ENCODE results near the gene APOBEC3F.
"Not testable (repeated sequence)": the region's sequence is repeated elsewhere in the genome, so short reads cannot be mapped to it uniquely, and the experiment has no call there.

The APOBEC3F gene

DNA sequence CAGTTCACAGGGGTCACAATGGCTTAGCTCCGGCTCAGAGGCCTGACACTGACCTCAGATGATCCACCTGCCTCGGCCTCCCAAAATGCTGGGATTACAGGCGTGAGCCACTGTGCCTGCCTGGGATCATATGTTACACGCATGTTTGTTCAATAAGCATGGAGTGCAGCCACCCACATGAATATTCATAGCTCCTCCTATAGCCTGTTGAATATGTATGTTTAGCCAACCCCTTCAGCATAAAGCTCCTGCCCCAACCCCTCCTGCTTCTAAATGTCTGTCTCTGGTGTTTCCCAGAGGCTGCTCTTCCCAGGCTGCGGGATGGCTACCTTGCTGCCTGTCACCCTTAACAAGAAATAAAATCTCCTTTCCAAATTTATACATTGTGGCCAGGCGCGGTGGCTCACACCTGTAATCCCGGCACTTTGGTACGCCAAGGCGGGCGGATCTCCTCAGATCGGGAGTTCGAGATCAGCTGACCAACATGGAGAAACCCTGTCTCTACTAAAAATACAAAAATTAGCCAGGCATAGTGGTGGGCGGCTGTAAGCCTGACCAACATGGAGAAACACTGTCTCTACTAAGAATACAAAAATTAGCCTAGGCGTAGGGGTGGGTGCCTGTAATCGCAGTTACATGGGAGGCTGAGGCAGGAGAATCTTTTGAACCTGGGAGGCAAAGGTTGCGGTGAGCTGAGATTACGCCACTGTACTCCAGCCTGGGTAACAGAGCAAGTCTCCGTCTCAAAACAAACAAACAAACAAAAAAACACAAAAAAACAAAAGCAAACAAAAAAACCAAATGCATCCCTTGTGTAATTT, 1.1 kb upstream of the APOBEC3F start:
- no peak for DNase-seq (ENCODE audit: low read depth)
- no peak for TF ChIP-seq CTCF (IDR thresholded peaks at IDR 0.05; ENCODE audit: low read depth, low read length)
- TF ChIP-seq, protein P1, sequence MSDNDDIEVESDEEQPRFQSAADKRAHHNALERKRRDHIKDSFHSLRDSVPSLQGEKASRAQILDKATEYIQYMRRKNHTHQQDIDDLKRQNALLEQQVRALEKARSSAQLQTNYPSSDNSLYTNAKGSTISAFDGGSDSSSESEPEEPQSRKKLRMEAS (IDR thresholded peaks at IDR 0.05; ENCODE audit: low read depth, low read length) = no peak
- TF ChIP-seq POLR2A (IDR thresholded peaks at IDR 0.05; ENCODE audit: extremely low read depth, insufficient read length) = no peak
- TF ChIP-seq MYC (IDR thresholded peaks at IDR 0.05; ENCODE audit: low read depth, low read length) = no peak
- no peak overlapping the region for H3K4me3 ChIP-seq (ENCODE audit: low read depth, low read length)

- DNase-seq (ENCODE audit: low read depth); H3K4me3 ChIP-seq (ENCODE audit: low read depth, low read length): not testable (repeated sequence)
Measured at GRCh38 chr22:39040155-39040537, 518 bp upstream of the APOBEC3F start.

DNA sequence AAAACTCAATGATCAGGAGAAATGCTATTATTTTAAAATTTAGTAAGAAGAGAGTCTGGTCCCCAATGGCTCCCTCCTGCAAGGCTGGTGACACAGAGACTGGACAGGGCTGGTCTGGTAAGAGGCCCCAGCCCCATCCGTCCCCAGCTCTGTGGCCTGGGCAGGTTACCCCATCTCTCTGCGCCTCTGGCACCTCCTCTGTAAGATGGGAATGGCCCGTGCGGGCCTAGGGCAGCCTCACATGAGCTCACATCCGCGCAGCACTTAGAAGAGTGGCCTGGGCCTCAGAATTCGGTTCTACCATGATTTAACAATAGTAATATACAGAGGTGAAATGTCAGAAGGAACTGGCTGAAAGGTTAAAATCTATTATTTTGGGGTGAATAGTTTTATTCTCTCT, 1.2 kb downstream of the APOBEC3F start:
- no peak overlapping the region for H3K4me3 ChIP-seq (ENCODE audit: low read depth, low read length)
- no peak for DNase-seq (ENCODE audit: low read depth)
- TF ChIP-seq MYC (IDR thresholded peaks at IDR 0.05; ENCODE audit: low read depth, low read length) (no peak), CTCF (IDR thresholded peaks at IDR 0.05; ENCODE audit: low read depth, low read length) (no peak), POLR2A (IDR thresholded peaks at IDR 0.05; ENCODE audit: extremely low read depth, insufficient read length) (no peak)
- TF ChIP-seq, protein P1 (IDR thresholded peaks at IDR 0.05; ENCODE audit: low read depth, low read length) = no peak

GRCh38 chr22:39043063-39043462, 2.4 kb downstream of the APOBEC3F start:
- H3K4me3 ChIP-seq (ENCODE audit: low read depth, low read length); DNase-seq (ENCODE audit: low read depth): not testable (repeated sequence)

DNA sequence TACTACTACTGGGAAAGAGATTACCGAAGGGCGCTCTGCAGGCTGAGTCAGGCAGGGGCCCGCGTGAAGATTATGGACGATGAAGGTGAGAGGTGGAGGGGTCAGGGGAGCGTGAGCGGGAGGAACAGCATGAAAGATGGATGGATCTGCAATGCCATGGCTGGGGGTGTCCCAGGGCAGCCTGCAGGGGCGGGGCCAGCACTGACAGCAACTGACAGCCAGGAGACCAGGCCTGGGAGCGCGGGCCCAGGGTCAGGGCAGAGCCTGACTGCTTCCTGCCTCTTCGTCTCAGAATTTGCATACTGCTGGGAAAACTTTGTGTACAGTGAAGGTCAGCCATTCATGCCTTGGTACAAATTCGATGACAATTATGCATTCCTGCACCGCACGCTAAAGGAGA, 4.5 kb downstream of the APOBEC3F start:
- not testable (repeated sequence) for H3K4me3 ChIP-seq (ENCODE audit: low read depth, low read length); DNase-seq (ENCODE audit: low read depth)

DNA sequence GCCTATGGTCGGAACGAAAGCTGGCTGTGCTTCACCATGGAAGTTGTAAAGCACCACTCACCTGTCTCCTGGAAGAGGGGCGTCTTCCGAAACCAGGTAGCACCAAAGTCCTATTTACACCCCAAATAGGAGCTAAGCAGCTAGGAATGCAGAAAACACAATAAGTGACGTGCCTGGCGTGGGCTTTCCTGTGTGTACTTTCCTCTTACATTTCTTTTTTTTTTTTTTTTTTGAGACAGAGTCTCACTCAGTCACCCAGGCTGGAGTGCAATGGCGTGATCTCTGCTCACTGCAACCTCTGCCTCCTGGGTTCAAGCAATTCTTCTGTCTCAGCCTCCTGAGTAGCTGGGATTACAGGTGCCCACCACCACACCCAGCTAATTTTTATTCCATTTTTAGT, 8.8 kb downstream of the APOBEC3F start:
- not testable (repeated sequence) for H3K4me3 ChIP-seq (ENCODE audit: low read depth, low read length); DNase-seq (ENCODE audit: low read depth)

- H3K4me3 ChIP-seq (ENCODE audit: low read depth, low read length); DNase-seq (ENCODE audit: low read depth): not testable (repeated sequence)
Measured at GRCh38 chr22:39051844-39052495, 11.3 kb downstream of the APOBEC3F start.

DNA sequence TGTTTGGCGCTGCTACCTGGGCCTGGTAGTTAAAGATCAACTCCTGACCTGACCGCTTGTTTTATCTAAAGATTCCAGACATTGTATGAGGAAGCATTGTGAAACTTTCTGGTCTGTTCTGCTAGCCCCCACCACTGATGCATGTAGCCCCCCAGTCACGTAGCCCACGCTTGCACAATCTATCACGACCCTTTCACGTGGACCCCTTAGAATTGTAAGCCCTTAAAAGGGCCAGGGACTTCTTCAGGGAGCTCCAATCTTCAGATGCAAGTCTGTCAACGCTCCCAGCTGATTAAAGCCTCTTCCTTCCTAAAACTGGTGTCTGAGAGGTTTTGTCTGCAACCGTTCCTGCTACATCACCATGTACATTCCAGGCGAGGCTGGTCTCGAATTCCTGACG, 15.0 kb downstream of the APOBEC3F start:
- no peak overlapping the region for H3K4me3 ChIP-seq (ENCODE audit: low read depth, low read length)
- no peak for TF ChIP-seq POLR2A (IDR thresholded peaks at IDR 0.05; ENCODE audit: extremely low read depth, insufficient read length)
- TF ChIP-seq, protein P1 (IDR thresholded peaks at IDR 0.05; ENCODE audit: low read depth, low read length) = no peak
- TF ChIP-seq CTCF (IDR thresholded peaks at IDR 0.05; ENCODE audit: low read depth, low read length) = no peak
- TF ChIP-seq MYC (IDR thresholded peaks at IDR 0.05; ENCODE audit: low read depth, low read length) = no peak
- no peak for DNase-seq (ENCODE audit: low read depth)

GRCh38 chr22:39061290-39061689, 20.6 kb downstream of the APOBEC3F start:
- not testable (repeated sequence) for DNase-seq (ENCODE audit: low read depth); H3K4me3 ChIP-seq (ENCODE audit: low read depth, low read length)

GRCh38 chr22:39061951-39062350, 21.3 kb downstream of the APOBEC3F start:
- not testable (repeated sequence) for DNase-seq (ENCODE audit: low read depth); H3K4me3 ChIP-seq (ENCODE audit: low read depth, low read length)

DNA sequence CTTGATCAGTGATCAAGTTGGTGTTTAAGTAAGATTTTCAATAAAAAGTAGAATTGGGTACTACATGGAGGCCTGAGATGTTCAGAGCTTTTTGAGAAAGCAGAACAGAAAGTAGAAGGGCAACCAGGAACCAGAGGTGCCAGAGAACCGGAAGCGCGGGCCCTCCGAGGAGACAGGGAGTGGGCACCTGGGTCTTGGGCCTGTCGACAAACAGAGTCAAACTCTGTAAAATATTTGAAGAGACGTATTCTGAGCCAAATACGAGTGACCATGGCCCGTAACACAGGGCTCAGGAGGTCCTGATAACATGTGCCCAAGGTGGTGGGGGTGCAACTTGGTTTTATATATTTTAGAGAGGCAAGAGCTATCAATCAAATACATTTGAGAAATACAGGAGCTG, 23.2 kb downstream of the APOBEC3F start:
- not testable (repeated sequence) for DNase-seq (ENCODE audit: low read depth); H3K4me3 ChIP-seq (ENCODE audit: low read depth, low read length)

DNA sequence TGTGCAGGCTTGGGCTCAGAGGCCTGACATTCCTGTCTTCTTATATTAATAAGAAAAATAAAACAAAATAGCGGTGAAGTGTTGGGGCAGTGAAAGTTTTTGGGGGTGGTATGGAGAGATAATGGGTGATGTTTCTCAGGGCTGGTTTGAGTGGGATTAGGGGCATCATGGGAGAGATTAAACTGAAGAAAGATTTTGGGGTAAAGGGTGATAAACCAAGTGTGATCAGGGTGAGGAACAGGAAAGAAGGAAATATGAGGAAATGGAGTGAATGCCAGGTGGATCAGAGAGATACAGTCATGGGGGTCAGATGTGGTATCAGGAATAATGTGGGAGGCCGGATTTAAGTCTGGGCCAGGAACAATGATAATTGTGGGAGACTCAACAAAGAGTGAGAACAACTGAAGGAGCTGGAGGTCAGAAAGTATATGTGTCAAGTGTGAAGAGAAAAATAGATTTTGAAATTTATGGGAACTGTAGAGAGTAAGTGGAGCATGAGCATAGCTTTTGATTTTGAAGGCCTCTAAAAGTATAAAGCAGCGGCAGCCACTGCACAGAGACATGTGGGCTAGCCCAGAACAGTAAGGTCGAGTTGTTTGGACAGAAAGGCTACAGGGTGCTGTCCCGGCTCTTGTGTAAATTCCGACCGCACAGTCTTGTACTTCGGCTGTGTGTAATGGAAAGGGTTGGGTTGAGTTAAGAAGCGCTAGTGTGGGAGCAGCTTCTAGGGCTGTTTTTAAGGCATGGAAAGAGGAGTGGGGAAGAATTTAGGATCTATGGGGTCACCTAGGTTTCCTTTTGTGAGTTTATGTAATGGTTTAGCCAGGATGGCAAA, 26.0 kb downstream of the APOBEC3F start:
- not testable (repeated sequence) for DNase-seq (ENCODE audit: low read depth); H3K4me3 ChIP-seq (ENCODE audit: low read depth, low read length)
